Measurements from ENCODE around the gene SKAP2. TPM values are rescaled to one million over a fixed set of nuclear protein-coding genes. Genes with fewer than 3 reads are reported as not detected.
A peak's percentile ranks its signal among the peaks of the same experiment; 100 is the strongest.

The SKAP2 gene
- total and polyA plus RNA-seq, 2 donors (not counting 3 experiments of a cell fraction or from before 2014, with no cell fraction given), result 4.0 to 27.6 TPM

- Histone ChIP-seq H3K9me1 (replicated peaks; ENCODE audit: control insufficient read depth, extremely low read depth, insufficient read depth, low read length) (no peaks in the 10 kb centered on the region), H3K27ac (ENCODE audit: insufficient read depth, low read depth, low read length) (peak overlapping the region; percentile 78), H3K27me3 (ENCODE audit: control insufficient read depth in 2 of 2, insufficient read depth in 2 of 2, low read length in 2 of 2) (no peaks in the 10 kb centered on the region), H3K9ac (replicated peaks; ENCODE audit: extremely low read depth, insufficient read depth, low read length) (peak overlapping the region; percentile 66), H3K79me2 (ENCODE audit: control insufficient read depth, insufficient read depth, low read length) (no peaks in the 10 kb centered on the region), H3K4me2 (ENCODE audit: insufficient read depth, low read length) (peak overlapping the region; percentile 78), H3K9me3 (replicated peaks; ENCODE audit: control insufficient read depth, insufficient read depth, low read length) (no peaks in the 10 kb centered on the region), H3K4me3 (replicated peaks in 1 of 3; ENCODE audit: insufficient read depth in 1 of 3, low read depth in 1 of 3, low read length in 3 of 3) (no peak overlapping the region), H3K4me1 (ENCODE audit: control insufficient read depth, extremely low read depth, insufficient read depth, low read length) (peaks cover 83% of the 10 kb centered on the region), H3K36me3 (ENCODE audit: control insufficient read depth in 2 of 2, extremely low read depth in 1 of 2, insufficient read depth in 2 of 2, low read length in 2 of 2) (no peaks in the 10 kb centered on the region), H2AFZ (ENCODE audit: low read depth, low read length) (no peak overlapping the region), H4K20me1 (replicated peaks; ENCODE audit: control insufficient read depth, extremely low read depth, insufficient read depth, low read length) (no peaks in the 10 kb centered on the region)
- no TSS peak for BruUV-seq (replicated peaks)
- FAIRE-seq (peak; percentile 76), DNase-seq (ENCODE audit: low read depth, low spot score) (peak; percentile 82)
- dilution Hi-C loops (cut with MboI; ENCODE audit: extremely low pct_ligation_motif_present, low sequenced_read_pairs), result no loop called here
- intact Hi-C loops (cut with micrococcal nuclease), result loop anchor here (1.0 to 2.0 kb wide), 6 partner anchors 168 to 476 kb away; partner anchors contain the start of genes HOXA5 and SKAP2
- ChIA-PET CTCF (interaction anchor here (2.1 kb wide), 1 partner anchor 18 kb away, joined by 6 read pairs; no protein-coding TSS in a partner anchor), POLR2A (no interaction called here)
- no peak for TF ChIP-seq GATA2 (IDR thresholded peaks at IDR 0.05; ENCODE audit: insufficient read depth, insufficient read length, low read depth, low read length)
- TF ChIP-seq POLR2AphosphoS5 (IDR thresholded peaks at IDR 0.05; ENCODE audit: insufficient read depth, low read depth, low read length), result peak; percentile 37
- TF ChIP-seq JUN (IDR thresholded peaks at IDR 0.05; ENCODE audit: borderline replicate concordance, insufficient read depth, insufficient read length, low read depth), result peak; percentile 58
- peak; percentile 35 for TF ChIP-seq FOS (IDR thresholded peaks at IDR 0.05; ENCODE audit: borderline replicate concordance, insufficient read depth, low read length)
These were observed 178.8 kb downstream of the SKAP2 start for GRCh38 chr7:26685606-26686005.

GRCh38 chr7:26684447-26684846 is 179.9 kb downstream of the SKAP2 start:
- no peaks in the 10 kb centered on the region for H3K36me3 ChIP-seq (ENCODE audit: control insufficient read depth in 2 of 2, extremely low read depth in 1 of 2, insufficient read depth in 2 of 2, low read length in 2 of 2)
- TF ChIP-seq POLR2AphosphoS5 (IDR thresholded peaks at IDR 0.05; ENCODE audit: insufficient read depth, low read depth, low read length), result no peak
- TF ChIP-seq FOS (IDR thresholded peaks at IDR 0.05; ENCODE audit: borderline replicate concordance, insufficient read depth, low read length), result no peak
- no peak for TF ChIP-seq JUN (IDR thresholded peaks at IDR 0.05; ENCODE audit: borderline replicate concordance, insufficient read depth, insufficient read length, low read depth)
- no peak for TF ChIP-seq MAX (IDR thresholded peaks at IDR 0.05; ENCODE audit: insufficient read depth, insufficient read length)
- no peak for TF ChIP-seq POLR2A (IDR thresholded peaks at IDR 0.05; ENCODE audit: low read depth, low read length)
- no peak overlapping the region for H3K9ac ChIP-seq (replicated peaks; ENCODE audit: extremely low read depth, insufficient read depth, low read length)
- H4K20me1 ChIP-seq (replicated peaks; ENCODE audit: control insufficient read depth, extremely low read depth, insufficient read depth, low read length), result no peaks in the 10 kb centered on the region
- H2AFZ ChIP-seq (ENCODE audit: low read depth, low read length), result no peak overlapping the region
- intact Hi-C loops (cut with micrococcal nuclease), result no loop called here
- H3K9me3 ChIP-seq (replicated peaks; ENCODE audit: control insufficient read depth, insufficient read depth, low read length), result no peaks in the 10 kb centered on the region
- BruUV-seq (replicated peaks), result no TSS peak
- H3K4me2 ChIP-seq (ENCODE audit: insufficient read depth, low read length), result peak overlapping the region; percentile 78
- POLR2A ChIA-PET, result no interaction called here
- DNase-seq (ENCODE audit: low read depth, low spot score), result peak; percentile 81
- peaks cover 71% of the 10 kb centered on the region for H3K4me1 ChIP-seq (ENCODE audit: control insufficient read depth, extremely low read depth, insufficient read depth, low read length)
- CTCF ChIA-PET, result interaction anchor here (1.5 to 4.3 kb wide), 5 partner anchors 312 to 495 kb away, joined by 3 to 49 read pairs (median 6); no protein-coding TSS in a partner anchor
- H3K27me3 ChIP-seq (ENCODE audit: control insufficient read depth in 2 of 2, insufficient read depth in 2 of 2, low read length in 2 of 2), result no peaks in the 10 kb centered on the region
- H3K27ac ChIP-seq (ENCODE audit: insufficient read depth, low read depth, low read length), result peak overlapping the region; percentile 78
- H3K79me2 ChIP-seq (ENCODE audit: control insufficient read depth, insufficient read depth, low read length), result no peaks in the 10 kb centered on the region
- no peak overlapping the region for H3K4me3 ChIP-seq (replicated peaks in 1 of 3; ENCODE audit: insufficient read depth in 1 of 3, low read depth in 1 of 3, low read length in 3 of 3)
- H3K9me1 ChIP-seq (replicated peaks; ENCODE audit: control insufficient read depth, extremely low read depth, insufficient read depth, low read length), result no peaks in the 10 kb centered on the region
- dilution Hi-C loops (cut with MboI; ENCODE audit: extremely low pct_ligation_motif_present, low sequenced_read_pairs), result no loop called here
- no peak for FAIRE-seq
